GM12875 (cell line): Measurements from ENCODE around the gene P3R3URF.

Source experiments
- H3K4me3 ChIP-seq: one replicate; pipeline ENCODE4 v1.5.1; 2011; ENCODE audit warnings: low read depth, low read length, control low read depth
- TF ChIP-seq, protein P1 (sequence below): IDR thresholded peaks from 2 replicates; pipeline ENCODE4 v1.5.1; 2011; ENCODE audit warnings: low read depth, mild to moderate bottlenecking, control low read depth, inconsistent platforms, low read length, moderate library complexity, borderline replicate concordance; ENCODE audit not compliant: insufficient read depth

Gene P3R3URF

DNA sequence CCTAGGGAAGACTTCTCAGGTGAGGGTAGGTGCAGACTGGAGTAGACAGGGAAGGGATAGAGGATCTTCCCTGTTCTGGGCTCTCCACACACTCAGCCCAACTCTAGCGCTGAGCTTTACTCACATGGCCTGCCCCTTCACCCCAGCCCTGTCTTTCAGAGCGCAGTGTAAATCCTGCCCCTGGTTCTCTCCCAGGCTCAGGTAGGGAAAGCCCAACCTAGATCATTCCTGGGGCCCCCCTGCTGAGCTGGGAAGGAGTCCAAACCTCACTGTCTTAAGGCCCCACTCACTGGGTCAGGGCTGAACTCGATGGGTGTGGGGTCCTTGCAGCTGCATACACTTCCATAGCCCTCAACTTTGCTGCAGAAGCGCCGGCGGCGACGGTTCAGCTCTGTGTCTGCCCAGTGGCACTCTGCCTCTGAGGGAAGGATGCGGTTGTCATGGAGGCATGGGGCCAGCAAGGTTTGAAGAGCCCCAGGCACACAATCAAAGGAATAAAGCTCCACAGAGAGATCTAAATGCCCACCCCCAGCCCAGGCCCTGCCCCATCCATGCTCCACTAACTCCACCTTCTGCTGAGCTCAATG lies 17.8 kb upstream of the P3R3URF start:
- TF ChIP-seq, protein P1, sequence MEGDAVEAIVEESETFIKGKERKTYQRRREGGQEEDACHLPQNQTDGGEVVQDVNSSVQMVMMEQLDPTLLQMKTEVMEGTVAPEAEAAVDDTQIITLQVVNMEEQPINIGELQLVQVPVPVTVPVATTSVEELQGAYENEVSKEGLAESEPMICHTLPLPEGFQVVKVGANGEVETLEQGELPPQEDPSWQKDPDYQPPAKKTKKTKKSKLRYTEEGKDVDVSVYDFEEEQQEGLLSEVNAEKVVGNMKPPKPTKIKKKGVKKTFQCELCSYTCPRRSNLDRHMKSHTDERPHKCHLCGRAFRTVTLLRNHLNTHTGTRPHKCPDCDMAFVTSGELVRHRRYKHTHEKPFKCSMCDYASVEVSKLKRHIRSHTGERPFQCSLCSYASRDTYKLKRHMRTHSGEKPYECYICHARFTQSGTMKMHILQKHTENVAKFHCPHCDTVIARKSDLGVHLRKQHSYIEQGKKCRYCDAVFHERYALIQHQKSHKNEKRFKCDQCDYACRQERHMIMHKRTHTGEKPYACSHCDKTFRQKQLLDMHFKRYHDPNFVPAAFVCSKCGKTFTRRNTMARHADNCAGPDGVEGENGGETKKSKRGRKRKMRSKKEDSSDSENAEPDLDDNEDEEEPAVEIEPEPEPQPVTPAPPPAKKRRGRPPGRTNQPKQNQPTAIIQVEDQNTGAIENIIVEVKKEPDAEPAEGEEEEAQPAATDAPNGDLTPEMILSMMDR, result no peak
- no peak overlapping the region for H3K4me3 ChIP-seq

DNA sequence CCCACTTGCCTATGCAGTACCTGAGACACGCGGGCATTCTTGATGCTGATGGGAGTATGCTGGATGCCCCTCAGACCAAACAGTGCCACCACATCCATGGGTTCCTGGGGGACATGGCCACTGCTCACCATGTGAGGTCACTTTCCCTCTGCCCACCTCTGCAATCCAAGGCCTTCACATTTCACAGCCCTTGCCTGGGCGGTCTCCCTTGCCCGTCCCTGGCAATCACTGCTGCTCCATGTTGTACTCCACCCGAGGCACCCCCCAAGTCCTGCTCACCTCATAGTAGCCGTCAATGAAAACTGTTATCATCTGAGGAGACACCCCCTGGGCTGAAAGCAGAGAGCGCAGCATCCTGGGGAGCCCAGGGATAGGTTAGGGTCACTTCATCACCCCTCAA lies 17.0 kb upstream of the P3R3URF start:
- H3K4me3 ChIP-seq, result no peak overlapping the region
- TF ChIP-seq, protein P1, result no peak

DNA sequence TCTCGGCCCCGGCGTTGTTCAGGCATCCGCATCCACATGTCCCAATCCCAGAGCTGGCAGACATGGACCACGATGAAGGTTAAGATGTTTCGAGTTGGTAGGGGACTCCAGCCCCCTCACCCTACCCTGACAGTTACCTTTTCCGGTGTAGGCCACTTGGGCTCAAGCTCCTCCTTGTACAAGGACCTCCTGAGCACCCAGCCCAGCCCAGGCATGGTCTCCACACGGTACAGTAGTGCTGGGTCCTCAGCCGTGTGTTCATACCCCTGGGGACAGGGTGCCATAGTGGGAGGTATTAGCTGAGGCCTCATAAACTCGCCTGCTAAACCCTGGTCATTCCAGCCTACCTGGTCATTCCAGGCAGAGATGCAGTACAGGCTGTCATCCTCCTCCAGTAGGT lies 15.9 kb upstream of the P3R3URF start:
- no peak overlapping the region for H3K4me3 ChIP-seq
- TF ChIP-seq, protein P1, result no peak

DNA sequence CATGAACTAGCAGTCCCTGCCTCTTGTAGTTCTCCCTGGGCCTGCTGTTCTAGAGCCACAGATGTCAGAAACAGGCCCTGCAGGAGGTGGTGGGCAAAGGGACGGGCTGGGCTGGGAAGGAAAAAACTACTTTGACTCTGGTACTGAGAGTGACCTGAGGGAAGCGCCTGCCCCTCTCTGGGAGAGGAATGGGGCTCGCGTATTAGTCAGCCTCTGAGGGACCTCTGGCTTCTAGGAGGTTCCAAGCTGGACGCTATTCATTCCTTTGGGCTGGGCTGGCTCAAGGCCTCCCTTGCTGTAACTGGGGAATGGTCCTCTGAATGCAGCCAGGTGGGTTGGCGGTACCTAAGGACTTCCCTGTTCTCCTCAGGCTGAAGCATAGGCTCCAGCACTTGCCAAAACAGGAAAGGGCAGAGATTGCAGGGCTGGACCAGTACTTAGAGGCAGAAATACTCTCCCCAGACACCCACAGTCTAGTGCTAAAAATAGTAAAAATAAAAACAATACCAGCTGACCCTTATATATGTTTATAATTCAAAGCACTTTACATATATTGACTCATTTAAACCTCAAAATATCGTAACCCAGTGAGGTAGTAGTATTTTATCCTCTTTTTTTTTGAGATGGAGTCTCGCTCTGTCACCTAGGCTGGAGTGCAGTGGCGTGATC lies 14.9 kb upstream of the P3R3URF start:
- H3K4me3 ChIP-seq, result no peak overlapping the region
- TF ChIP-seq, protein P1, result no peak

DNA sequence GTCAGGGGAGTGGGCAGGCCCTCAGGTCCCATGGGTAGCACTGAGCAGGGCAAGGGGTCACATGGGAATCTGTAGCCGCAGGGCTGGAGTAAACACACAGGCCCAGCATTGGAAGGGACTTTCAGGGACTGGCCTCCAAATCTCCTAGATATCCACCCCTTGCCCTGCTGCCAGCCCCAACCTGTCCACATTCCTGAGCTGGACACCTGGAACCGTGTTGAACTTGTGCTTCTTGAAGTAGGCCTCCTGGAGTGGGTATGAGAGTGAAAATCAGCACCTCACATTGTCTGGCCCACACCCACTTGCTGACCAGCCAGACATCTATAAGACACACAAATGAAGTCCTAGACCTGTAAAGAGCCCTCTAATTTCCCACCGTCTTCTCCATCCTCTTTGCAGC lies 14.3 kb upstream of the P3R3URF start:
- TF ChIP-seq, protein P1, result no peak
- no peak overlapping the region for H3K4me3 ChIP-seq

DNA sequence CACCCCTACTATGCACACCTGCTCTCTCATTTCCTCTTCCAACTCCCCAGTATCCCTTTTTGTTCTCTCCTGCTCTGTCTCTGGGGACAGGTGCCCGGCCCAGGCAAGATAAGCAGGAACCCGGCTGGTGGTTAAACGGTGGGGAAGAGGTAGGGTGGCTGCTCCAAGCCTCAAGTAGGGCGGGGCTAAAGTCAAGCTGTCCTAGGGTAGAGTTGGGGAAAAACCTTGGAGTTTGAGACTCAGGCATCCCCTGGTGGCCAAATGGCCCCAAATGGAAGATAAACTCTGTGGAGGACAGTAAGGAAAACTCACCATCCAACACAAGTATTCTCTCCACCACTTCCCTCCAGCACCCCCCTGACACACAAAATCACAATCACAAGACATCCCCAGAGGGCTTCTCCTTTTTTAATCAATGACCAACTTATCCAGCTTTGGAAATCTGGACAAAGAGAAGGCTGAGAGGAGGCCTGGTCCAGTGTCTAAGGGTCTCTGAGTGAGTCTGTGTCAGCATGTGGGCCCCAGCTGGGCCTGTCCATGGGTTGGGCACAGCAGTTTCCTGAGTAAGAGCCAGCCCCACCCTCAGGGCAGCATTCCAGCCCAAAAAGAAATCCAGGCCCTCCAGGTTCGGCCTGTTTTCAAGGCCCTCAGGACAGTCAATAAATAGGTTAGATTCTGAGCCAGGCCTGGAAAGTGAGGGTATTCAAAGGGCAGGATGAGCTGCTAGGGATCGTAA lies 12.2 kb upstream of the P3R3URF start:
- TF ChIP-seq, protein P1, result no peak
- H3K4me3 ChIP-seq, result no peak overlapping the region
